Activated naive CD8-positive, alpha-beta T cell treated with anti-CD3 and anti-CD28 coated beads, Interleukin-2, amount 50 U/mL, for 24 hours (primary cell): Measurements from ENCODE around the gene ZNF609.
A peak's percentile ranks its signal among the peaks of the same experiment; 100 is the strongest.

Experiments used
- ATAC-seq: fragments of 150-1000 bp; cut with Tn5 transposase; one replicate; pipeline ENCODE4 v1.10.0; 2021
- DNase-seq: peaks from one replicate; pipeline ENCODE4 v3.0.0; 2021
- H3K27ac Mint-ChIP-seq: one replicate; pipeline ENCODE4 v1.8.0; 2021; ENCODE audit warnings: mild to moderate bottlenecking, mixed read lengths
- H3K27me3 Mint-ChIP-seq: one replicate; pipeline ENCODE4 v1.8.0; 2021; ENCODE audit warnings: mixed read lengths
- H3K36me3 Mint-ChIP-seq: one replicate; pipeline ENCODE4 v1.8.0; 2021; ENCODE audit warnings: low read depth, mixed read lengths
- H3K4me1 Mint-ChIP-seq: one replicate; pipeline ENCODE4 v1.8.0; 2021; ENCODE audit warnings: mixed read lengths
- H3K4me3 Mint-ChIP-seq: one replicate; pipeline ENCODE4 v1.8.0; 2021; ENCODE audit warnings: mild to moderate bottlenecking, moderate library complexity, mixed read lengths
- H3K9me3 Mint-ChIP-seq: one replicate; pipeline ENCODE4 v1.8.0; 2021; ENCODE audit warnings: mixed read lengths

The ZNF609 gene

GRCh38 chr15:64447536-64448315, 12.7 kb upstream of the ZNF609 start:
- no peaks in the 10 kb centered on the region for H3K27me3 Mint-ChIP-seq
- ATAC-seq (no peak), DNase-seq (no peak)
- peaks cover 19% of the 10 kb centered on the region for H3K36me3 Mint-ChIP-seq
- H3K9me3 Mint-ChIP-seq, result no peaks in the 10 kb centered on the region
- H3K4me1 Mint-ChIP-seq, result peaks cover 50% of the 10 kb centered on the region
- H3K4me3 Mint-ChIP-seq, result no peak overlapping the region
- H3K27ac Mint-ChIP-seq, result peak overlapping the region; percentile 85

GRCh38 chr15:64452988-64453688, 7.2 kb upstream of the ZNF609 start:
- Mint-ChIP-seq H3K27ac (no peak overlapping the region), H3K36me3 (peaks cover 3% of the 10 kb centered on the region), H3K4me1 (peaks cover 56% of the 10 kb centered on the region), H3K27me3 (no peaks in the 10 kb centered on the region), H3K4me3 (no peak overlapping the region), H3K9me3 (no peaks in the 10 kb centered on the region)
- ATAC-seq (no peak), DNase-seq (no peak)

- Mint-ChIP-seq H3K27me3 (no peaks in the 10 kb centered on the region), H3K27ac (no peak overlapping the region), H3K36me3 (peaks cover 2% of the 10 kb centered on the region), H3K9me3 (no peaks in the 10 kb centered on the region), H3K4me3 (no peak overlapping the region), H3K4me1 (peaks cover 54% of the 10 kb centered on the region)
- DNase-seq (no peak), ATAC-seq (no peak)
Observed at GRCh38 chr15:64453689-64454037, 6.7 kb upstream of the ZNF609 start.

- no peak for DNase-seq
- ATAC-seq, result no peak
- H3K27me3 Mint-ChIP-seq, result no peaks in the 10 kb centered on the region
- no peak overlapping the region for H3K27ac Mint-ChIP-seq
- no peak overlapping the region for H3K4me3 Mint-ChIP-seq
- peaks cover 57% of the 10 kb centered on the region for H3K4me1 Mint-ChIP-seq
- peaks cover 3% of the 10 kb centered on the region for H3K36me3 Mint-ChIP-seq
- no peaks in the 10 kb centered on the region for H3K9me3 Mint-ChIP-seq
Observed at GRCh38 chr15:64454282-64454681, 6.1 kb upstream of the ZNF609 start.

- H3K4me3 Mint-ChIP-seq, result no peak overlapping the region
- no peaks in the 10 kb centered on the region for H3K9me3 Mint-ChIP-seq
- no peak overlapping the region for H3K27ac Mint-ChIP-seq
- ATAC-seq, result no peak
- H3K36me3 Mint-ChIP-seq, result peaks cover 3% of the 10 kb centered on the region
- H3K27me3 Mint-ChIP-seq, result no peaks in the 10 kb centered on the region
- H3K4me1 Mint-ChIP-seq, result peaks cover 58% of the 10 kb centered on the region
- DNase-seq, result no peak
Observed at GRCh38 chr15:64455961-64456371, 4.4 kb upstream of the ZNF609 start.

DNA sequence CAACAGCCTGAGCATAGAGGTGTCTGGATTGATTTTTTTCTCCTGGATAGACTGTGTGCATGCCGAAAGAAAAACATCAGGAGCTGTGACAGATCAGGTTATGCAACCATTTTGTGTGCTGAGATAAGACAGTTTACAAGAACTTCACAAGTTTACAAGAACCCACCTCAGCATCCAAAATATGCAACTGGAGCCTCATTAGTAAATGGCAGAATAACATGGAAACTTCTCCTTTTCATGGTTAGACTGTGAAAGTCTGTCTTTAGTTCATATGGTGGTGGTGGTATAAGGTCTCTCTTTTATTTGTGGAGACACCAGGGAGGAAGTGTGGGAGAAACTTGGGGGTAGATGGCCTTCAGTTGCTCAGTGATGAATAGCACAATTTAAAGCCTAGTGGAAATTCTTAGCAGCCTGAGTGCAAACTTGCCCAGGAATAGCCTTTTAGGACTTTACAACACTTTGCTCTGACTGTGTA, 3.7 kb upstream of the ZNF609 start:
- DNase-seq (no peak), ATAC-seq (peak; percentile 54)
- Mint-ChIP-seq H3K27ac (peak overlapping the region; percentile 74), H3K4me1 (peaks cover 63% of the 10 kb centered on the region), H3K9me3 (no peaks in the 10 kb centered on the region), H3K27me3 (no peaks in the 10 kb centered on the region), H3K4me3 (peak overlapping the region; percentile 16), H3K36me3 (peaks cover 3% of the 10 kb centered on the region)

GRCh38 chr15:64459066-64459781, 1.2 kb upstream of the ZNF609 start:
- H3K4me3 Mint-ChIP-seq, result peak overlapping the region; percentile 88
- H3K4me1 Mint-ChIP-seq, result peaks cover 79% of the 10 kb centered on the region
- H3K27me3 Mint-ChIP-seq, result no peaks in the 10 kb centered on the region
- DNase-seq (no peak), ATAC-seq (no peak)
- peaks cover 10% of the 10 kb centered on the region for H3K36me3 Mint-ChIP-seq
- H3K9me3 Mint-ChIP-seq, result no peaks in the 10 kb centered on the region
- peak overlapping the region; percentile 94 for H3K27ac Mint-ChIP-seq

GRCh38 chr15:64460724-64461720, 644 bp downstream of the ZNF609 start:
- DNase-seq, result peak; percentile 41
- Mint-ChIP-seq H3K27ac (peak overlapping the region; percentile 79), H3K36me3 (peaks cover 12% of the 10 kb centered on the region), H3K9me3 (no peaks in the 10 kb centered on the region), H3K4me3 (peak overlapping the region; percentile 84), H3K4me1 (peaks cover 83% of the 10 kb centered on the region), H3K27me3 (no peaks in the 10 kb centered on the region)
- ATAC-seq, result peak; percentile 69

DNA sequence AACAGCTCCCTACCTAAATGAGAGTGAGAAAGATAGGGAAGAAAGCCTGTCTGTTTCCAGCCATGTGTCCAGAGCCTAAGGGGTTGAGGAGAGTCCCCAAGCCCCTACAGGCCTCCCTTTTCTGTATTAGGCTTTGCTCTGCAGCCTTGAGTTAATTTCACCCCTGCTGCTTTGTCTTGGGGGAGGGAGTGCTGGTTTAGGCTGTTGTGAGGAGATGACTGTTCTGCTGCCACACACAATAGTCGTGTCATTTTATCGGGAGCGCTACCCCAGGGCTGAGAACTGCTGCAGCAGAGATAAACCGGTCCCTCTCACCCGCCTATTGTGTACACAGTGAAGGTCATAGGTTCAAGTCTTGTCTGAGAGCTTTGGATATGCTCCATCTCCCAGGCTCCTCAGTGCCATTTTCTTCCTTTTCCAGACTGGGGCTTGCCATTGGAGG, 1.4 kb downstream of the ZNF609 start:
- peaks cover 14% of the 10 kb centered on the region for H3K36me3 Mint-ChIP-seq
- DNase-seq (peak; percentile 34), ATAC-seq (peak; percentile 49)
- H3K27me3 Mint-ChIP-seq, result no peaks in the 10 kb centered on the region
- H3K9me3 Mint-ChIP-seq, result no peaks in the 10 kb centered on the region
- H3K4me3 Mint-ChIP-seq, result peak overlapping the region; percentile 84
- peaks cover 83% of the 10 kb centered on the region for H3K4me1 Mint-ChIP-seq
- peak overlapping the region; percentile 79 for H3K27ac Mint-ChIP-seq

DNA sequence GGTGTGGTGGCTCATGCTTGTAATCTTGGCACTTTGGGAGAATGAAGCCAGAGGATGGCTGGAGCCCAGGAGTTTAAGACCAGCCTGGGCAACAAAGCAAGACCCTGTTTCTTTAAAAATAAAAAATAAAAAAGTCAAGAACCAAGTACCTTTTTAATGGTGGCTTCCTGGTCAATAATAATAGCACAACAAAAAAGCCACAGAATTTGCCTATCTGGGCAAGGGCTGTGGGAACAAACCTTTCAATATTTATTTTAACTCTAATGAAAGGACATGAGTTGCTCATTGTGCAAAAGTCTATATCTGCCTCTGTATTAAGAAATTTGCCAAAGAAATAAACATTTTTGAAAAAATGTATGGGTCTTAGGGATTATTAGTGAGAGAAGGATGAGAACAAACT, 2.1 kb downstream of the ZNF609 start:
- no peak for DNase-seq
- peaks cover 83% of the 10 kb centered on the region for H3K4me1 Mint-ChIP-seq
- H3K4me3 Mint-ChIP-seq, result peak overlapping the region; percentile 84
- ATAC-seq, result no peak
- no peaks in the 10 kb centered on the region for H3K9me3 Mint-ChIP-seq
- H3K27me3 Mint-ChIP-seq, result no peaks in the 10 kb centered on the region
- H3K27ac Mint-ChIP-seq, result no peak overlapping the region
- H3K36me3 Mint-ChIP-seq, result peaks cover 18% of the 10 kb centered on the region

- Mint-ChIP-seq H3K27ac (peak overlapping the region; percentile 3), H3K36me3 (peaks cover 23% of the 10 kb centered on the region)
- DNase-seq, result no peak
Observed at GRCh38 chr15:64464276-64465005, 4.1 kb downstream of the ZNF609 start.

DNA sequence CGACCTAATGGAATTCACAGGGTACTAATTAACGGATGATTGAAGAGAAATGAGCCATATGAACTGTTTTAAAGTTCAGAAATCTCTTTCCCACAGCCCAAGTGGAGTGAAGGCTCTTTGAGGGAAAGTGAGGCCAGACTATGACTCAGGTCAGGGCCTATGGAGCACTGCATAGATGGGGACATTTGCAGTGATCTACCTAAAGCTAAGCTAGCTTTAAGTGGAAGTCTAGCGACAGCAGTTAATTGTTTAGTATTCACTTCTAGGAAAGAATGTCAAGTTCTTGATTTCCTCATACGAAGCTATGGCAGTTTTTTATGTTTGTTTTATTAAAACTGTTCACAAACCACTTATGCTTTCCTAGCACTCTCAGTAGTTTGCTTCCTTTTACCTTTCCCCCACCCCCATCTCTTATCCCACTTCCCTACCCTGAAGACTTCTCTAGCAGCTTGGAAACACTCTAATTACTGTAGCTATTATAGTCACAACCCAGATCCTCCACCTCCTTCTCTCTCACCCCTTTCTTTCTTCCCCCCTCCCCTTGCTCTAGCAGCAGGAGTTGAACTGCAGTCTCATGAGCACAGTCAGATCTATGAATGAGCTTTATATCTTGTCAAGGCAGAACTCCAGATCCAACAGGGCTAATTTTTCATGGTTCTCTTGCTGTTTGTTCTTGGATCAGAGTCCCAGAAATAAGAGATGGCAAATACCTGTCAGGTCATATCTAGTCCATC, 6.2 kb downstream of the ZNF609 start:
- Mint-ChIP-seq H3K36me3 (peaks cover 25% of the 10 kb centered on the region), H3K4me1 (peaks cover 67% of the 10 kb centered on the region), H3K4me3 (peak overlapping the region; percentile 9), H3K9me3 (no peaks in the 10 kb centered on the region), H3K27me3 (no peaks in the 10 kb centered on the region), H3K27ac (peak overlapping the region; percentile 10)
- ATAC-seq, result no peak
- no peak for DNase-seq

More at GRCh38 chr15:64464276-64465005, 4.1 kb downstream of the ZNF609 start:
- no peak overlapping the region for H3K4me3 Mint-ChIP-seq
- H3K27me3 Mint-ChIP-seq, result no peaks in the 10 kb centered on the region
- H3K4me1 Mint-ChIP-seq, result peaks cover 80% of the 10 kb centered on the region
- no peak for ATAC-seq
- H3K9me3 Mint-ChIP-seq, result no peaks in the 10 kb centered on the region

- Mint-ChIP-seq H3K27ac (no peak overlapping the region), H3K4me1 (peaks cover 34% of the 10 kb centered on the region), H3K27me3 (no peaks in the 10 kb centered on the region), H3K4me3 (no peak overlapping the region), H3K9me3 (no peaks in the 10 kb centered on the region), H3K36me3 (peaks cover 23% of the 10 kb centered on the region)
- DNase-seq, result no peak
- no peak for ATAC-seq
Observed at GRCh38 chr15:64472161-64472560, 11.8 kb downstream of the ZNF609 start.
